IPS-18a (cell line): ENCODE measurements around the gene ANO6.
"Not testable (repeated sequence)": the region's sequence is repeated elsewhere in the genome, so short reads cannot be mapped to it uniquely, and the experiment has no call there.

Source experiments
- H3K27ac ChIP-seq: one replicate; pipeline ENCODE4 v1.5.1; 2013; ENCODE audit warnings: low read length
- H3K27me3 ChIP-seq: one replicate; pipeline ENCODE4 v1.6.1; 2013; ENCODE audit warnings: mild to moderate bottlenecking, low read length; ENCODE audit not compliant: control insufficient read depth, insufficient read depth
- H3K36me3 ChIP-seq: one replicate; pipeline ENCODE4 v1.6.1; 2013; ENCODE audit warnings: low read depth, low read length; ENCODE audit not compliant: control insufficient read depth
- H3K4me1 ChIP-seq: one replicate; pipeline ENCODE4 v1.6.1; 2013; ENCODE audit warnings: low read depth, low read length; ENCODE audit not compliant: control insufficient read depth
- H3K4me3 ChIP-seq: one replicate; pipeline ENCODE4 v1.5.1; 2013; ENCODE audit warnings: low read length
- H3K9ac ChIP-seq: one replicate; pipeline ENCODE4 v1.6.1; 2013; ENCODE audit warnings: mild to moderate bottlenecking, low read length, moderate library complexity
- H3K9me3 ChIP-seq: one replicate; pipeline ENCODE4 v1.6.1; 2013; ENCODE audit warnings: low read depth, low read length; ENCODE audit not compliant: control insufficient read depth

ANO6 gene

GRCh38 chr12:45303945-45304344, 88.0 kb downstream of the ANO6 start:
- no peaks in the 10 kb centered on the region for H3K27me3 ChIP-seq
- no peaks in the 10 kb centered on the region for H3K36me3 ChIP-seq
- H3K9ac ChIP-seq: no peak overlapping the region
- no peak overlapping the region for H3K4me3 ChIP-seq
- no peaks in the 10 kb centered on the region for H3K4me1 ChIP-seq
- H3K27ac ChIP-seq: no peak overlapping the region
- H3K9me3 ChIP-seq: no peaks in the 10 kb centered on the region

DNA sequence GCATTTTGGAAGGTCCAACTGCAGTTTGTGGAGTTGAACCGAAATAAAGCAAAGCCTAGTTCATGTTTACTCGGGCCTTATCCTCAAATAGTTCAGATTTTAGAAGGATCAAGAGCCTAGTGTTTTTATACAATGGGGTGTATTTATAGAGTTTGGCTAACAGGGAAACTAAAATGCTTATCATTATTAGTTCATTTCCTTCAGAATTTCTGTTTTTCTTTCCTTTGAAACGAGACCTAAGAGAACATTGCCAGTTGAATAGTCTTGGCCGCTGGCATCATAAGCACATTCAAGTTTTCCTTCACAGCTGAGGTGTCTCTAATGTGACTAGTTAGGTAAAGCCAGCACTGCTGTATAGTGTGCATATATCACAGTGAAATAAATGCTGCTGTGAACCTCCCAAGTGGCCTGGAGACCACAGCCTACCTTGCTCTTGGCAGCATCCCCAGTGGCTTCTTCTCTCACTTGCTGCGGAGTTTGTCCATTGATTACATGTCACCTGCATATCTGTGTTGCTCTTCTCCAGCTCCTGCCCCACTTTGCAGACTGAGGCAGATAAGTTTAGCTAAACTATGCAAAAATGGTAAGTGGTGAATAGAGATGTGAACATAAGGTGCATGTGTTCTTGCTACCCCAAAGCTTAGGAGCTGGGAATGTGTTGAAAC, 88.8 kb downstream of the ANO6 start:
- Histone ChIP-seq H3K4me3 (no peak overlapping the region), H3K4me1 (no peaks in the 10 kb centered on the region), H3K36me3 (no peaks in the 10 kb centered on the region), H3K27me3 (no peaks in the 10 kb centered on the region), H3K27ac (no peak overlapping the region), H3K9me3 (no peaks in the 10 kb centered on the region), H3K9ac (no peak overlapping the region)

DNA sequence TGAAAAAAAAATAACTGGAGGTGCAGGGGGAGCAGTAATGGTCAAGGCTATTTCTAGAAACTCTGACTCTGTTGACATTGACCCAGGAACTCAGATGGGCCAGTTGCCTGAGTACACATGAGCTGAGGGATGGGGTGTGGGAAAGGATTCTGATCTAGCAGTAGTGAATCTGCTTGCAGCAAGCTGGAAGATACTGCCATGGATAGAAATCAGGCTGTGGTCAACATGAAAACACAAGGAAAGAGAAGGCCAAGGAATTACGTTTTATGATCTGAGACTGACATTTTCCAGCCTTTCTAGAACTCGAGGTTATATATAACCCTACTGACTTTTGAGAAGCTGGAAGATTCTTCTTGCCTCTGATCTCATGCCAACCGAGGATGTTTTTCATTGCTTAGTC, 90.0 kb downstream of the ANO6 start:
- Histone ChIP-seq H3K9ac (no peak overlapping the region), H3K9me3 (no peaks in the 10 kb centered on the region), H3K36me3 (no peaks in the 10 kb centered on the region), H3K4me1 (no peaks in the 10 kb centered on the region), H3K4me3 (no peak overlapping the region), H3K27me3 (no peaks in the 10 kb centered on the region), H3K27ac (no peak overlapping the region)

- no peak overlapping the region for H3K9ac ChIP-seq
- H3K27ac ChIP-seq: no peak overlapping the region
- H3K4me3 ChIP-seq: no peak overlapping the region
- H3K9me3 ChIP-seq: no peaks in the 10 kb centered on the region
- H3K36me3 ChIP-seq: no peaks in the 10 kb centered on the region
- H3K4me1 ChIP-seq: no peaks in the 10 kb centered on the region
- no peaks in the 10 kb centered on the region for H3K27me3 ChIP-seq
These were observed 94.1 kb downstream of the ANO6 start for GRCh38 chr12:45309836-45310626.

DNA sequence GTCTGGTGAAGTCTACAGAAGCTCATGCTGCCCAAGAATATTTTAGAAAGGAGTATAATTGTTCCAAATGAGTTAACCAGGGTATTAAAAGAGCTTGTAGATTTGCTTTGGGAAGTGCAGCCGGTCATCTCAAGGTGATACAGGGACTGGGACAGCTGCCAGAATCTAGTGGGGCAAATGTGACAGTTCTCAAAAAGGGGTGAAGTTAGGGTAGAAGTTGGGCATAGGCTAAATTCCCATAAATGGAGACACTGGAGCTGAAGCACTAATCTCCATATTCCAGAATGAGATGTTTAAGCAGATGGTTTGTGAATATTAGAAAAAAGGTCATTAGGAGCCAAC, 94.7 kb downstream of the ANO6 start:
- H3K36me3 ChIP-seq: no peaks in the 10 kb centered on the region

GRCh38 chr12:45312012-45312411, 96.1 kb downstream of the ANO6 start:
- H3K4me3 ChIP-seq: no peak overlapping the region
- no peaks in the 10 kb centered on the region for H3K4me1 ChIP-seq
- H3K9ac ChIP-seq: no peak overlapping the region
- H3K9me3 ChIP-seq: no peaks in the 10 kb centered on the region
- H3K27ac ChIP-seq: no peak overlapping the region
- H3K36me3 ChIP-seq: no peaks in the 10 kb centered on the region
- no peaks in the 10 kb centered on the region for H3K27me3 ChIP-seq

More for the DNA sequence above, 94.7 kb downstream of the ANO6 start:
- Histone ChIP-seq H3K27me3 (no peaks in the 10 kb centered on the region), H3K27ac (no peak overlapping the region), H3K9me3 (no peaks in the 10 kb centered on the region), H3K9ac (no peak overlapping the region), H3K4me3 (no peak overlapping the region), H3K4me1 (no peaks in the 10 kb centered on the region)

- no peaks in the 10 kb centered on the region for H3K36me3 ChIP-seq
- H3K27me3 ChIP-seq: no peaks in the 10 kb centered on the region
- no peak overlapping the region for H3K27ac ChIP-seq
- H3K9me3 ChIP-seq: no peaks in the 10 kb centered on the region
- no peak overlapping the region for H3K9ac ChIP-seq
- H3K4me1 ChIP-seq: no peaks in the 10 kb centered on the region
- no peak overlapping the region for H3K4me3 ChIP-seq
These were observed 98.9 kb downstream of the ANO6 start for GRCh38 chr12:45314770-45315169.

DNA sequence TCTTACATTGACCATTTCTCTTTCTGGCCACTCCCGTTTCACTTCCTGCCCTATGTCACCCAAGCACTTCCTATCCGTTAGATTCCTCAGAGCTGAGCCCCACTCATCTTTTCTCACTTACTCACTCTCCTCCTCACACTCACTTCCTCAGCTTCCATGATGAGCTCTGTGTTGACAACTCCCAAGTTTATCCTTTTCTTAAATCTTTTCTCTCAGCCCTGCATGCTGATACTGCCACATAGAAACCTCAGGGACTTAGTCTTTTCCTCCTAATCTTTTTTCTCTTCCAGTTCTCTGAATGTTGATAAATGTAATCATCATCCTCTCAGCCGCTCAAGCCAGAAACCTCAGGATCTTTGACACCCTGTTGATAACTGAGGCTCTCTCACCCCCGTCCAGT, 99.6 kb downstream of the ANO6 start:
- Histone ChIP-seq H3K9ac (no peak overlapping the region), H3K36me3 (no peaks in the 10 kb centered on the region), H3K27me3 (no peaks in the 10 kb centered on the region), H3K27ac (no peak overlapping the region), H3K9me3 (no peaks in the 10 kb centered on the region), H3K4me3 (no peak overlapping the region), H3K4me1 (no peaks in the 10 kb centered on the region)

DNA sequence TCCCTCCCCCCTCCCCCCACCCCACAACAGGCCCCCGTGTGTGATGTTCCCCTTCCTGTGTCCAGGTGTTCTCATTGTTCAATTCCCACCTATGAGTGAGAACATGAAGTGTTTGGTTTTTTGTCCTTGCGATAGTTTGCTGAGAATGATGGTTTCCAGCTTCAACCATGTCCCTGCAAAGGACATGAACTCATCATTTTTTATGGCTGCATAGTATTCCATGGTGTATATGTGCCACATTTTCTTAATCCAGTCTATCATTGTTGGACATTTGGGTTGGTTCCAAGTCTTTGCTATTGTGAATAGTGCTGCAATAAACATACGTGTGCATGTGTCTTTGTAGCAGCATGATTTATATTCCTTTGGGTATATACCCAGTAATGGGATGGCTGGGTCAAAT, 101.4 kb downstream of the ANO6 start:
- not testable (repeated sequence) for H3K9ac ChIP-seq, H3K27ac ChIP-seq, H3K4me3 ChIP-seq, H3K27me3 ChIP-seq, H3K36me3 ChIP-seq, H3K4me1 ChIP-seq, H3K9me3 ChIP-seq

GRCh38 chr12:45322810-45323209, 106.9 kb downstream of the ANO6 start:
- Histone ChIP-seq H3K27me3 (no peaks in the 10 kb centered on the region), H3K36me3 (no peaks in the 10 kb centered on the region), H3K4me1 (no peaks in the 10 kb centered on the region), H3K4me3 (no peak overlapping the region), H3K9me3 (no peaks in the 10 kb centered on the region), H3K27ac (no peak overlapping the region), H3K9ac (no peak overlapping the region)

DNA sequence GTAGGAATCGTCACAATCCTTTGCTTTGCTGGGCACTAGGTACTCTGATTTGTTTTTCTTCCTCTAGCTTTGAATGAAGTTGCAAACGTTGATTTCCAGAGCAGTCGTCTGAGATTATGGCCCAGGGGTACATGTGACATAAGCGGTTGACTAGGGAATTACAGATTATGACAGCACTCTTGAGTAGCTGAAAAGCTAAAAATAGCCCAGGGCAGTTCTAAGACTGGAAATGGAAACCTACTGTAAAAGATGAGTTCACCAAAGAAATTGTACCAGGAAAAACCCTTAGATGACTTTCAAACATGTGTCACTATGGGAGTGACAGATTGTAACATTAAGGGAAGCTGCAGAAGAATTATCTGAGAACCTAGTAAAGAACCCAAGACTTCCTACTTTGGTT, 108.5 kb downstream of the ANO6 start:
- H3K27ac ChIP-seq: no peak overlapping the region
- no peak overlapping the region for H3K4me3 ChIP-seq
- no peaks in the 10 kb centered on the region for H3K9me3 ChIP-seq
- H3K36me3 ChIP-seq: no peaks in the 10 kb centered on the region
- H3K27me3 ChIP-seq: no peaks in the 10 kb centered on the region
- no peaks in the 10 kb centered on the region for H3K4me1 ChIP-seq
- H3K9ac ChIP-seq: no peak overlapping the region

DNA sequence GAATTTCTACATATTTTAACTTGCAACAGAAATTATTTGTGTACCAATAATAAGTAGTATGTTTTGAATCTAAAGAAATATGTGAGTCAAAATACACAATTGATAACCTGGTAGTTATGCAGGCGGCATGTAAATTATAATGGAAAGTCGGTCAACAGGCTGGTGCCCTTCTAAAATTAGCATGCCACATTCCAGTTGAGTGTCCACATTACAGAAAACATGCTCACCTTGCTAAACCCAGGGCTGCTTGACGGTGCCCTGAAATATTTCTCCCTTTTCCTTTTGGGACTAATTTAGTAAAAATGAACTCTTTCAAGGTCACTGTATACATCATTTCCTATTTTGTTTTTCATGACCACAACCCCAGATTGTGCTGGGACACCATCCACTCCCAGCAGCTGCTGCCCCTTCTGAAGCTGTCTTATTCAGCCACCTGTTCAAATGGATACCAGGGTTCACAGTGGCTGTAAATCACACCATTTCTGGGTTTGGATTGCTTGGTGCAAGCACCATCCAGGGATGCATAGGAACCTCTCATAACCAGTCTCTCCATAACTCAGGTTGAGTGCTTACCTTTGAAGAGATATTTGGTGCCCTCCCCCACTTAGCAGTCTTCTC, 110.6 kb downstream of the ANO6 start:
- no peaks in the 10 kb centered on the region for H3K4me1 ChIP-seq
- peaks cover under 1% of the 10 kb centered on the region for H3K36me3 ChIP-seq
- H3K9me3 ChIP-seq: no peaks in the 10 kb centered on the region
- H3K9ac ChIP-seq: no peak overlapping the region
- H3K27ac ChIP-seq: no peak overlapping the region
- no peak overlapping the region for H3K4me3 ChIP-seq
- H3K27me3 ChIP-seq: no peaks in the 10 kb centered on the region
